Measurements from ENCODE around the gene NFATC2.
"Not testable (repeated sequence)": the region's sequence is repeated elsewhere in the genome, so short reads cannot be mapped to it uniquely, and the experiment has no call there.

The NFATC2 gene

GRCh38 chr20:51549474-51549873 lies 7.0 kb upstream of the NFATC2 start:
- H3K4me3 ChIP-seq (replicated peaks; ENCODE audit: low read depth, low read length): no peak overlapping the region
- DNase-seq (ENCODE audit: low read depth): no peak
- TF ChIP-seq CTCF (IDR thresholded peaks at IDR 0.05; ENCODE audit: low read length, missing control alignments): no peak

GRCh38 chr20:51547951-51548350 lies 5.4 kb upstream of the NFATC2 start:
- no peak overlapping the region for H3K4me3 ChIP-seq (replicated peaks; ENCODE audit: low read depth, low read length)
- no peak for DNase-seq (ENCODE audit: low read depth)
- TF ChIP-seq CTCF (IDR thresholded peaks at IDR 0.05; ENCODE audit: low read length, missing control alignments): no peak

- no peak for DNase-seq (ENCODE audit: low read depth)
- no peak overlapping the region for H3K4me3 ChIP-seq (replicated peaks; ENCODE audit: low read depth, low read length)
- TF ChIP-seq CTCF (IDR thresholded peaks at IDR 0.05; ENCODE audit: low read length, missing control alignments): no peak
These were observed 3.0 kb upstream of the NFATC2 start for GRCh38 chr20:51545515-51545914.

GRCh38 chr20:51543422-51543788 lies 886 bp upstream of the NFATC2 start:
- no peak for TF ChIP-seq CTCF (IDR thresholded peaks at IDR 0.05; ENCODE audit: low read length, missing control alignments)
- H3K4me3 ChIP-seq (replicated peaks; ENCODE audit: low read depth, low read length): no peak overlapping the region
- DNase-seq (ENCODE audit: low read depth): no peak

GRCh38 chr20:51542033-51542570 lies 417 bp downstream of the NFATC2 start:
- DNase-seq (ENCODE audit: low read depth): no peak
- no peak overlapping the region for H3K4me3 ChIP-seq (replicated peaks; ENCODE audit: low read depth, low read length)
- TF ChIP-seq CTCF (IDR thresholded peaks at IDR 0.05; ENCODE audit: low read length, missing control alignments): no peak

- no peak overlapping the region for H3K4me3 ChIP-seq (replicated peaks; ENCODE audit: low read depth, low read length)
- DNase-seq (ENCODE audit: low read depth): peak; percentile 54
- TF ChIP-seq CTCF (IDR thresholded peaks at IDR 0.05; ENCODE audit: low read length, missing control alignments): no peak
These were observed 1.1 kb downstream of the NFATC2 start for GRCh38 chr20:51541189-51542032.

GRCh38 chr20:51540580-51540979 lies 1.9 kb downstream of the NFATC2 start:
- no peak for TF ChIP-seq CTCF (IDR thresholded peaks at IDR 0.05; ENCODE audit: low read length, missing control alignments)
- H3K4me3 ChIP-seq (replicated peaks; ENCODE audit: low read depth, low read length): no peak overlapping the region
- DNase-seq (ENCODE audit: low read depth): no peak

- not testable (repeated sequence) for H3K4me3 ChIP-seq (replicated peaks; ENCODE audit: low read depth, low read length); DNase-seq (ENCODE audit: low read depth)
These were observed 2.4 kb downstream of the NFATC2 start for GRCh38 chr20:51540074-51540473.
